Iris pigment epithelial cell (primary cell): ENCODE data around the gene ALKBH1.
"Not testable (repeated sequence)": the region's sequence is repeated elsewhere in the genome, so short reads cannot be mapped to it uniquely, and the experiment has no call there.

ENCODE experiments used
- DNase-seq: peaks from one replicate; pipeline ENCODE4 v3.0.0-alpha.2; 2011; ENCODE audit warnings: low read depth

The ALKBH1 gene, protein sequence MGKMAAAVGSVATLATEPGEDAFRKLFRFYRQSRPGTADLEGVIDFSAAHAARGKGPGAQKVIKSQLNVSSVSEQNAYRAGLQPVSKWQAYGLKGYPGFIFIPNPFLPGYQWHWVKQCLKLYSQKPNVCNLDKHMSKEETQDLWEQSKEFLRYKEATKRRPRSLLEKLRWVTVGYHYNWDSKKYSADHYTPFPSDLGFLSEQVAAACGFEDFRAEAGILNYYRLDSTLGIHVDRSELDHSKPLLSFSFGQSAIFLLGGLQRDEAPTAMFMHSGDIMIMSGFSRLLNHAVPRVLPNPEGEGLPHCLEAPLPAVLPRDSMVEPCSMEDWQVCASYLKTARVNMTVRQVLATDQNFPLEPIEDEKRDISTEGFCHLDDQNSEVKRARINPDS

DNA sequence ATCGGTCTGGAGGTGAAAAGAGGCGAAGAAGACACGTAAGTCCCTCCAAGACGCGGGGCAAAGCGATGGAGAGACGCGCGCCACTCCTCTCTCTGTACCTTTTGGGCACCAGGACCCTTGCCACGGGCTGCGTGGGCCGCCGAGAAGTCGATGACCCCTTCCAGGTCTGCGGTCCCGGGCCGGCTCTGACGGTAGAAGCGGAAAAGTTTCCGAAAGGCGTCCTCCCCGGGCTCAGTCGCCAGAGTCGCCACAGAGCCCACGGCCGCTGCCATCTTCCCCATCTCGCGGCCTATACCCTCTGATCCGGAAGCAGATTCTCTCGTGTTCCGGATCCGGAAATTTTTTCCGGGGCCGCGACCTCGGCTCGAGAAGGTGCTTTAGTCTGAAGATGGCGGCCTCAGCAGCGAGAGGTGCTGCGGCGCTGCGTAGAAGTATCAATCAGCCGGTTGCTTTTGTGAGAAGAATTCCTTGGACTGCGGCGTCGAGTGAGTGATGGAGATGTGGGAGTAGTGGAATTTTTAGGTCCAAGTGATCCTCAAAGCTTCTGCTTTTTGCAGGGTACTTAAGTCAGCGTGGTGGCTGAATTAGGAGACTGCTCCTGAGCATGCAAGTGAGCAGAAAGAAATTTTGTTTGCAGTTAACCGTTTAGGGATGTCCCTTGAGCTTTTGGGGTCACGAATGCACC is at the start of gene ALKBH1, which contains the start of gene SLIRP:
Gene ALKBH1, minus strand, starts transcription at position 300 of the 685 bp plus-strand sequence. Its CDS starts 19 bp downstream, at position 281.
Gene SLIRP, plus strand, starts transcription at position 380 of the 685 bp plus-strand sequence. Its CDS starts 9 bp downstream, at position 389.
- peak; percentile 82 for DNase-seq

DNA sequence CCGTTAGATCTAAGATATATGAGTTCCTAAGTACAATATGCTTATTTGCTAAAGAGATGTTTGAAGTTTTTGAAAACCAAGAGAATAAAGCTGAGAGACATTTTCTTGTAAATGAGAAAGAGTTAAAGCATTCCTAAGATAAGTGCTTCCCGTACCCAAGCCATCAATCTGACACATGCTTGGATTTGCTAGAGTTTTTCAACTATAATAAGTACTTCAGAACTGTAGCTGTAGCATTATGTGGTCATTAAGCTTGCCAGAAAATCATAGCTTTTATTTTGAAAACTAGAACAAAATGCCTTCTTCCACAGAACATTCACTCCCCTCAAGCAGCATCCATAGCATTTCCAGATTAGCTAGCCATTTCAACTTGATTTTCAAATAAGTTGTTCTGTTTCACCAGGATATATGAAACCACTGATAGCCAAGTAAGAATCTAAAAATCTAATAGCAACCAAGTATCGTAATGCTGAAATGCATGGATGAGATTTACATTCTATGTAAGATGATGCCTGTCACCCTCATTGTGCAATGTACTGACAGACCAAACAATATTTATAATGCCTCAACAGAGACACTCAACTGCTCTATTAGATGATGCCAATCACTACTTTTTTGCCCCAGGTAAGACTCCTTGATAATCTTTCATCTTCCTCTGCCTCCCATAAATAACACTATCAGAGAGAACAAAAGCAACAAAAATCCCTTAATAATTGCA is 45.1 kb upstream of the ALKBH1 start:
- peak; percentile 50 for DNase-seq

DNA sequence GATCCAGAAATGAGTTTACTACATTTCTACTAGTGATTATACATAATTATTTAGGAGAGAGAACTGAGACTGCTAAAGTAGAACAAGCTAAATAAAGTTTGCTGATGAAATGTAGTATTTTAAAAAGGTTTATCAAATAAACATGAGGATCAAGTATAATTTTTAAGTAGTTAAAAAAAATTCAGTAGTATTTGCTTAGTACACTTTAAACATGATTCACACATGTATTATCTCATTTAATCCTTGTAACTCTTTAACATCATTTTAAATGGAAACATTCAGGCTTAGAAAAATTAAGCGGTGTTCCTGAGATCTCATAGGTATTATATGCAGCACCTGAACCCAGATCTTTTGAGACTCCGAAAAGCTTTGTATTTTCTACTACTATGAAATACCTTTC is 44.4 kb upstream of the ALKBH1 start:
- DNase-seq = no peak

DNA sequence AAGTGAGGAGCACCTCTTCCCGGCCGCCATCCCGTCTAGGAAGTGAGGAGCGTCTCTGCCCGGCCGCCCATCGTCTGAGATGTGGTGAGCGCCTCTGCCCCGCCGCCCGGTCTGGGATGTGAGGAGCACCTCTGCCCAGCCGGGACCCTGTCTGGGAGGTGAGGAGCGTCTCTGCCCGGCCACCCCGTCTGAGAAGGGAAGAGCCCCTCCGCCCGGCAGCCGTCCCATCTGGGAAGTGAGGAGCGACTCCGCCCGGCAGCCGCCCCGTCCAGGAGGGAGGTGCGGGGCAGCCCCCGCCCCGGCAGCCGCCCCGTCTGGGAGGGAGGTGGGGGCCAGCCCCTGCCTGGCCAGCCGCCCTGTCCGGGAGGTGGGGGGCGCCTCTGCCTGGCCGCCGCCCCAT is 39.6 kb upstream of the ALKBH1 start:
- not testable (repeated sequence) for DNase-seq

DNA sequence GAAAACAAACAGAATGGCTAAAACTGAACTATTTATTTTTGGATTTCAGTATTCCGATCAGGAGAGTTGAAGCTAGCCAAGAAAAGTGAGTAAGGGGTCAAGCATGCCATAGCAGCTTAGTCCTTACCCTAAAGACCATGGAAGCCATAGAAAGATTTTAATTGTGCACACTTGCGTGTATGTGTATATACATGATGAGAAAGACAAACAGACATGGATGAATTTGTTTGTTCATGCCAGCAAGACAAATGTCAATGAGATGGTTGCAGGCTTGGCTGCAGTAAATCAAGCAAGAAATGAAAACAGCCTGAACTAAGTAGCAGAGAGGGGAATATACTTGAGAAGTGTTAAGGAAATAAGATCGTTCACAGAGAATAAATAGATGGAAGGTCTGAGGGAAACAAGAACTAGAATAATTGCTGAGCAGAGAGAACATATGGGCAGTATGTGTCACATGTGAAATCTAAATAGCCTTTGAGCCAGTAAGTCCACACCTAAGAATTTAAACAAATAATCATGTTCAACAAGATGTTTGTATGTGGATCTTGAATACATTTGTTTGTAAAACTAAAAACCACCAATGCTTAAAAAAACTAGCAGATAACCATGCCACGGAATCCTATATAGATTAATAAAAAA is 38.4 kb upstream of the ALKBH1 start:
- no peak for DNase-seq

DNA sequence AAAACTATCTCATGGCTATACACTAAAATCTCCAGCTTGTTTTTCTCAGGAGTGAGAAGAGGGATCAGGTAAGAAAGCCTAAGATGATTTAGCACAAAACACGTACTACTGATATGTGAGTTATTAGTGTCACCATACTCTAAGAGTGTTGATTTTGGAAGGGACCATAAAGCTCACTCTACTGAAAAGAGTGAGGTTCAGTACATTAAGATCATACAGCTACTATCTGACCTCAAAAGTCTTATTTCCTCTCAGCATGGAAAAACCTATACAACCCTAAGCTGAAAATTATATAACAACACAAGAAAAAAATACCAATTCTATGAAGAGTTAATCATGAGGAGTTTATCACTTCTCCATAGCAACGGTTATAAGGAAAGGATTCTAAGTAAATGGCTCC is 33.6 kb upstream of the ALKBH1 start:
- no peak for DNase-seq

DNA sequence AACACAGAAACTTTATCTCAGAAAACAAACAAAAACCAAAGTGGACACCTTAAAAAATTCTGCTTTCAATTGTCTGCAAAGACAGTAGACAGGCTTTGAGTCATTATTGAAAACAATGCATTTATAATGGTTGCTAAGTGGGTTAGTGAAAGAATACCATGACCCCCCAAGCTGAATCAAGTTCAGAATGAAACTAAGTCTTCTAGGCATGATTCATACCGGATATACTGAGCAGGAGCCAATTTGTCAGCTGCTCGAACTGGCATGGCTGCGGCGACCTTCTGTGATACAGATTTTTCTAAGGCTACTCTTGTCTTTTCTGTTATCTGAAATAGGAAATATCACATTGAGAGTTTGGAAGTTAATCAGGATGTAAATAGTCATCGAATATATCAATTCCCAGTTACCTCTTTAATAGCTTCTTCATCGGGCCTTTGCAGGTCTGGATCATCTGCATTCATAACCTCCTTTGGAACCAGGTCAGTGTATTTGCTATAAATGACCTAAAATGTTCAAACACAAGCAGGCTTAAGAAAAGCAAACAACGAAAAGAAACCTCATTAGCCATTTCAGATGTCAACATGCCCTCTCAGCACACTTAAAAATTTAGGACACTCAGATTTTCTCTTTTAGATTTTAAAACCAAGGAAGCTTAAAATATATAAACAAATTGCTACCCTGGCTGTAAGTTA is 30.9 kb upstream of the ALKBH1 start:
- DNase-seq = peak; percentile 63

DNA sequence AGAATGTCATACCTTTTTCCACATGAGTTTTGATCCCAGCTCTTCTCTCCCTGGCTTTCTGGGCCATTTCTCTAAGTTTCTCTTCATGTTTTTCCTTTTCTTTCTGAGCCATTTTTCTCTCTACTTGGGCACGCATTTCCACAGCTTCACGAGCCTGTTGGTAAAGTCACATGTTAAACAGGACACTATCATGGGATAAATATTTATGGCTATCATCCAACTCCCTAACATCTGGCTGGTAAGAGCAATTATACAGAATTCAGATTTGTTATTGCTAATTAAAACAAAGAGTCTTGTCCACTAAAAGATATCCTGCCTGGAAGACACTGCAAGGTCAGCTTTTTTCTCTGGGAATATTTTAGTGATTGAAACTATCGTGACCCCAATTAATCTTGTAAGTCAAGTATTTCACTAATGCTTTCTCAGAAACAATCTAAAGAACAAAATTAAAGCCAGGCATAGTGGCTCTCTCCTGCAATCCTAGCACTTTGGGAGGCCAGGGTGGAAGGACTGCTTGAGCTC is 23.2 kb upstream of the ALKBH1 start:
- no peak for DNase-seq

DNA sequence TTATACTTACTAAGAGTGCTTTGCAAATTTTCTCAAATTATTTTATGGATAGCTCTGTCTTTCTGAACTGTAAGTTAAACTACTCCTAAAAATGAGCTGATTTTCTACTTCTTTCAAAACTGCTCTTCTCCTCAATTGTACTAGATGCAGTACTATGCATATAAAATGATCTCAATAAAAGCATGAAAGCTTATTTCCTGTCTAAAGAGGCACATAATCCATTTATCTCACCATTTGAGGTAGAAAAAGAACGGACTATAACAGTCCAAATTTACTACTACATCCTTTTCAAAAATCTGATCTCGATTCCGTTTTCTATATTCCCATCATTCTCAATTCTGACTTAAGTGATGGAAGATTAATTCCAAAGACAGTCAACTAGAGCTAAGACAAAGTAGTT is 14.5 kb upstream of the ALKBH1 start:
- no peak for DNase-seq

DNA sequence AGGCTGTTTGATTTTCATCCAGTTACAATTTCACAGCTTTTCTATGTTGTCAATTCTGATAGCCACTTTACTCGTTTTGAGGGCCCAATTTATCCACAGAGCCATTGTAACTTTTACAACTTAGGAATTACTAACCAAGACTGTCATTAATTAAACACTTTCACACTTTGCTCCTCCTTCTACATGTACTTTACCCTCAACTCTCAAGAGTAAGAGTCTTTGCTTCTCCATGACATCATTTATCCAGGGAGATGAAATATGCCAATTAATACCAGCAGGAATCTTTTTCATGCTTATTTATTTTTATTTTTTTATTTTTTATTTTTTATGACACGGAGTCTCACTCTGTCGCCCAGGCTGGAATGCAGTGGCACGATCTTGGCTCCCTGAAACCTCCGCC is 13.6 kb upstream of the ALKBH1 start:
- DNase-seq = no peak

DNA sequence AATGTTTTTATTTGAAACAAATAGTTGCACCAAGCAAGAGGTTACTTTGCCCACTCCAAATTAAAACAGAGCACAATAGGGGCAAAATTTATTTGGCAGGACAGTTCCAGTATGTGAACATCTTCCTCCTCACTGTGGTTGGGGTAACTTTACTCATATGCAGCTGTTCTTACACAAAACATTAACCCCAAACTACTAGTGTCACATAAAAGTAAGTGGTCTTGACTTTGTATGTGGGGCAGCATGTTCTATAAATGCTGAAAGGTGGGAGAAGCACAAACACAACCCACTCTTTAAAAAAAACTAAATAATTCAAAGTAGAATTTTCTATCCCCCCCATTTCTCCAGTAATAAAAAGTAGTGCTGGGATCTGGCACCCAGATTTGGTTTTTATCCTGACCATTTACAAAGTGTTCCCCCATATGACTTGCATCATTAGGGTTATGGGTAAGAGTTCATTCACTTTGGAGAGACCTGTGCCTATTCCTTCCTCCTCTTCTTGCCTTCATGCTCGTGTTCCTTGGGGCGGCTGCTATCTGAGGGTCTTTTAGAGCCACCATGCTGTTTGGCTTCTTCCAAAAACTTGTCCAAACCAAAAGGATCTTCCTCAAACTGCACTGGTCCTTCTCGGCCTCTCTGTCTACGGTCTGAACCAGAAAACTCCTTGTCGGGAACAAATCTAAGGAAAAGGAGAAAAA is 9.9 kb upstream of the ALKBH1 start:
- DNase-seq = no peak

DNA sequence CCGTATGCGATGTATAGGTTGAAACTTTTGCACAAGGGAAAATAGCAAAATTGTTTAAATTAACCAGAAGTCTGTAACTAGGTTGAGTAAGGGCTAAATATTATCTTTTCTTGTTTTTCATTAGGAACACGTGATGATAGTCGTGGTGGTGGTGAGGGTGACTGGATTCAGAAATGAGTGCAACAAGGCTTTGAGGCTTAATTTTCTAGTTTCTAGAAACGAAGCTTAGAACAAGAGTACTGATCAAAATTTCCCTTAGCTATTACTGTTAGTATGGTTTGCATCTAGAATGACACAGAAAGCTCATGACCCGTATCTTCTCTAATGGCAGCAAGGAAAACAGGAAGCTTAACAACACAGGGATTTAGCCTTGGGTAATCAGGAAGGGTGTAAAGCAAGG is 7.1 kb upstream of the ALKBH1 start:
- DNase-seq = no peak

DNA sequence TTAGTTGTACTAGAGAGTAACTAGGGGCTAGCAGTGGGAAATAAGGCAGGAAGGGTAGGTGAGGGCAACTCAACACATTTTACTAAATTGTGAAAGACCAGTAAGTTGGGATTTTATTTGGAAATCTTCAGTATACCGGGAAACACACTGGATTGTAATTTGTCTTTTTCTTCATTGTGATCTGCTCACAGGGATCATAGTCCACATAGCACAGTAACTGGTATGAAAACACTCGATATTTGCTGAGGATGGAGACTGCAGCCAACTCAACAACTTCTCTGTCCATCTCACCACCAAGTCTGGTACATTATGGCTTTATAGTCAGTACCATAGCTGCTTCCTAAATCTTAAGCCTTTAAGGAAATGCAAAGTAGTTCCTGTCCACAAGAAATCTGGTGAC is 2.5 kb upstream of the ALKBH1 start:
- no peak for DNase-seq

DNA sequence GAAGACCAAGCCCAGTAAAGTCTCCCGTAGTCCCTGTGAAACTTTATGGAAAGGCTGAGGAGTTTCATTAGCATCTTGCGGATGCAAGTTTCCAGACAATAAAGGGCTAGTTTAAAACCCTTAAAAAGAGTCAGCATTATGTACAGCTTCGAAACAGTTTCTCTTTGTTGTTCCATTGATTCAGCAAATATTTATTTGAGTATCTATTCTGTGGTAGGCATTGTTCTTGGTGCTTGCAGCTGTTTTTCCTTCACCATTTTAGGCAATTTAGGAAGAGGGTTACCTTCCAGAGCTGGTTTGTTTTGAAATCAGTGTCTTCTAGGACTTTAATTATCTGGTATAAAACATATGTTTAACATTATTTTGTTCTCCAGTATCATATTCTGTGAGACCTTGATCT is 1.6 kb upstream of the ALKBH1 start:
- no peak for DNase-seq

DNA sequence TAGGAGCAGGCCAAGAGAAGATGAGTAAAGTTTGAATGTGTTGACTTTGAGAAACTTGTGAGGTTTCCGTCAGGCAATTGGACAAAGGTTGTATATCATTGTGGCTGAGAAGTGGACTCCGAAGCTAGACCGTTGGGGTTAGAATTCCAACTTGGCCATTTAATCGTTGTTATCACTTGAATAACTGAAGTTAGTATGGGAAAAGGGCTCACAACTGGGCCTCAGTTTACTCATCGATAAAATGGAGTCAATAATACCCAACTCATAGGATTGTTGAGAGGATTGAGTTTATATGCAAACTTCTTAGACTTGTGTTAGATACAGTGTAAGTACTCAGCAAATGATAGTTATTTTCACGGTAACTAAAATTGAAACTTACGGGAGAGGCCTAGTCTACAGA is 926 bp upstream of the ALKBH1 start:
- no peak for DNase-seq

DNA sequence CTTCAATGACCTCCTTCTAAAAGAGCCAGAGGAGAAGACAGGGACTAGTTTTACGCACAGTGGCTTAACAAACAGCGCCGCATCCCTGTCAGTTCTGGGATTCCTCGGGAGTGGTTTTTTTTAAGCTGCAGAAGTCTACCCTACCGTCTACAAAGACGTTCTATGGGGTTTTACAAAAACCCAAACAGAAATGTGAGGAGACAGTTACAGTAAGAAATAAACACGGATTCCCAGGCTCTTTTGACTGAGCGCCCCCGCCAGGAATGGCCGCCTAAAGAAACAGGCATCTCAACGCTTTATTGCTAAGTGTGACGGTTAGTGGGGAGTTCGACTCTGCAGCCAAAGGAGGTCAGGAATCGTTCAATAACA is 484 bp downstream of the ALKBH1 start:
- peak; percentile 61 for DNase-seq

DNA sequence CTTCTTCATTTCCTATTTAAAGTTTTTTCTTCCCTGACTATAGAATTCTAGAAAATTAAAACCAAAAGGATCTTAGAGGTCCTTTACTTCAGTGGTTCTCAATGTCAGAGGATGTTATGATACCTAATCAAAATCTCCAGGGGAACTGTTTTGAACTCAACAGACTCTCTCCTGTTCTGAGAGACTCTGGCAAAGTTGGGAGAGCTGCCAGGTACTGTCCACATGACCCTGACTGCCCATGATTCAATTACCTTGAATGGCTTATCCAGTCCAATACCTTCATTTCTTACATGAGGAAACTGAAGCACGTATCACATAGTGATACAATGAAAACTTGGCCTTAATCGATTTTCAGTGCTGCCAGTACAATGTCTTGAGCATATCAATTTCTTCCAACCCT is 16.6 kb downstream of the ALKBH1 start:
- DNase-seq = peak; percentile 42

DNA sequence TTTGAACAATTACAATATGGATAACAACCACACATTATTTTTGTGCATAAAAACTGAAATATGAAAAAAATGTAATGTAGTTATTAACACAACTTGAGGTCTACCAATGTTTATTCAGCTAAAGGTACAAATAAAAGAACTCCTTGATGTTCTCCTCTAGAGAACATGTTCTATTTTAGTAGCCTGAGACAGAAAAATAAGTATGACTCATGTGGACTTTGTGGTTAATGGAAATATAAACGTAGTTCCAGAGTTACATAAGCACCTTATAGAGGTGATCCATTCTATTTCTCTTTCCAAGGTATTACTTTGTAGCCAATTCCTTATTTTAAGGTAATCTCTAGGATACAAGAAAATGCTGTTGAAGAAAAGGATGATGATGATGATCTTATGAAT is 25.7 kb downstream of the ALKBH1 start:
- peak; percentile 68 for DNase-seq

DNA sequence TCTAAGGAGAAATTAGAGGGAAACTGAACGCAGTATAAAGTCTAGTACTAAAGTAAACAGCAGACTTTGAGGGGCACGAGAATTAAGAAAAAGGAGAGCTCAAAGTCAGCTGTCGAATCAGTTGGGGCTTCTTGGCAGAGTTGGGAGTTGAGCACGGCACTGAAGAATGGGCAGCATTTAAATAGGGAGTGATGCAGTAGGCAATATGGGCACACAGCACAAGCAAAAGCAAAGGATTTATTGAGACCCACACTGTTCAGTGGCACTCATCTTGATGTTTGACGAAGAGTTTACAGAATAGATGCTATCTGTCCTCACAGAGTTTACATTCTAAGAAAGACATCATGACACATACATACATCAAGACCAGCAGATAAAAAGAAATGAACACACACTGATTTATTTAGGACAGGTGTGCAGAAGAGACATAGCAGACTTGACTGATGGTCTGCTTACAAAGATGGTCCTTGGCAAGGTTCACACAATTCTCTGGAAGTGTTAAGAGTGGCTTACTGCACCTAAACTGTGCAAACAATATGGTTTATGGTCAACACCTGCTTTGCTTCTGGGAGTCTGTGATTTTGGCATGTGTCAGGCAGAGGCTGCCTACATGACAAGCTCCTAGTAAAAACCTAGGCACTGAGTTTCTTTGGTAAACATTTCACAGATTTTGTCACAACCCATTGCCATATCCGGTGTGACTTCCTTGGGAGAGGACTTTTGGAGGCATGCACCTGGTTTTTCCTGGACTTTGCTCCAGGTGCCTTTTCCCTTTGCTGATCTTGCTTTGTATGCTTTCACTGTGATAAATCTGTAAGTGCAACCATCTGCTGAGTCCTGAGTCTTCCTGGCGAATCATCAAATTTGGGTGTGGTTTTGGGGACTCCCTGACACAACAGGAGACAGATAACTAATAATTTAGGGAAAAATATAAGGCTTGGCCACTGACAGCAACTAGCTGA is 26.3 kb downstream of the ALKBH1 start:
- peak; percentile 34 for DNase-seq

DNA sequence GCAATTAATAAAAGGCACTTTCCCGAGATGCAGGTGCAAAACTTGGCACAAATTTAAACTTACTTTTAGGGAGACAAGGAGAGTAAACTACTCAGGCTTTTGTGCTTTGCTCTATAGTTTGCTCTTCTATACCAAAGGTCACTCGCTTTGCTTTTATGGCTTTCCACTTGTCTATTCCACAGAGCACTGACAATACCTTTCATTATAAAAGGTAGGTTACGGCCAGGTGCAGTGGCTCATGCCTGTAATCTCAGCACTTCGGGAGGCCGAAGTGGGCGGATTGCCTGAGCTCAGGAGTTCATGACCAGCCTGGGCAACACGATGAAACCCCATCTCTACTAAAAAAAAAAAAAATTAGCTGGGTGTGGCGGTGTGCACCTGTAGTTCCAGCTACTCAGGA is 32.9 kb downstream of the ALKBH1 start:
- DNase-seq = no peak
